ENCODE measurements around the gene SPANXD. TPM values are rescaled to one million over a fixed set of nuclear protein-coding genes. Genes with fewer than 3 reads are reported as not detected.

The SPANXD gene
- total and polyA plus RNA-seq, 10 of the 15 experiments (the other 5 are each of a cell fraction or from before 2014, with no cell fraction given), result not detected

DNA sequence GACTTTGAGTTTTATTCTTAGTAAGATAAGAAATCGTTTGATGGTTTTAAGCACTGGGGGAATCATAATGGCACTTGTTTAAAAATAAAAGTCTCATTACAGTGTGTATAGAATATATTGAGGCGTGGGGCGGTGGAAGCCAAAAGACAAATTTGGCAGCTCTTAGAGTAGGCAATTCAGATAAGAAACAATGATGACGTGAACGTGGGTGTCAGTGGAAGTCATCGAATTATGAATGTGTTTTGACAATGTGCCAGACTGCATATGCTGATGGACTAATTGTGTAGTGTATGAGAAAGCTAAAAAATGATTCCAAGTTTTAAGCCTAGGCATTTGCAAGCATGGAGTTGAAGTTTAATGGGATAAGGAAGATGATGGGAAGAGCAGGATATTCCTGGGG is 35.8 kb downstream of the SPANXD start:
- ChIA-PET RAD21 (ENCODE audit: unreplicated experiment) (no interaction called here), POLR2A (no interaction called here), CTCF (no interaction called here), SMC1A (ENCODE audit: uncharacterized antibody, unreplicated experiment) (interaction anchor here (0.7 kb wide), 1 partner anchor 53 kb away, joined by 3 read pairs; no protein-coding TSS in a partner anchor)
- BruUV-seq (replicated peaks), result no TSS peak
- no peaks in the 10 kb centered on the region for H3K27me3 ChIP-seq (replicated peaks in 1 of 2; ENCODE audit: control insufficient read depth in 2 of 2, insufficient read depth in 2 of 2, low read length in 1 of 2)
- DNase-seq (ENCODE audit: low read depth, low spot score), result no peak
- 24% methylated on average over 6 of the region's 6 CpGs for WGBS (ENCODE audit: insufficient coverage, insufficient replicate concordance, low lambda C conversion rate, missing lambda C conversion rate)
- no peaks in the 10 kb centered on the region for H4K20me1 ChIP-seq (ENCODE audit: control insufficient read depth, insufficient read depth)
- FAIRE-seq, result no peak
- no peaks in the 10 kb centered on the region for H3K79me2 ChIP-seq (ENCODE audit: control insufficient read depth, insufficient read depth, low read length)
- no peak overlapping the region for H3K4me3 ChIP-seq
- intact Hi-C loops (cut with micrococcal nuclease; ENCODE audit: unreplicated experiment) (no loop called here), in situ Hi-C loops (cut with MboI) (no loop called here)
- no peak overlapping the region for H3K4me2 ChIP-seq (ENCODE audit: control insufficient read depth, insufficient read depth)
- no peak overlapping the region for H3K9ac ChIP-seq (ENCODE audit: control insufficient read depth, insufficient read depth, low read length)
- no peak overlapping the region for H2AFZ ChIP-seq (ENCODE audit: control insufficient read depth, low read depth, low read length)
- no peak for ATAC-seq
- no peaks in the 10 kb centered on the region for H3K4me1 ChIP-seq (ENCODE audit: control insufficient read depth, insufficient read depth, low read length)
- no peaks in the 10 kb centered on the region for H3K36me3 ChIP-seq (ENCODE audit: control insufficient read depth in 2 of 2, insufficient read depth in 2 of 2, low read length in 1 of 2)
- no peaks in the 10 kb centered on the region for H3K9me3 ChIP-seq (replicated peaks; ENCODE audit: control insufficient read depth, insufficient read depth, low read length)
- TF ChIP-seq ZNF384 (IDR thresholded peaks at IDR 0.05; ENCODE audit: borderline replicate concordance, low read depth, low read length), result no peak
- TF ChIP-seq ZNF622 (IDR thresholded peaks at IDR 0.05), result no peak
- no peak for TF ChIP-seq ZZZ3 (IDR thresholded peaks at IDR 0.05; ENCODE audit: control insufficient read depth, insufficient read length, low read depth)
- no peak for TF ChIP-seq SIN3A (IDR thresholded peaks at IDR 0.05; ENCODE audit: low read depth, low read length)
- no peak for TF ChIP-seq YBX1 (IDR thresholded peaks at IDR 0.05)
- no peak overlapping the region for H3K27ac ChIP-seq (ENCODE audit: control insufficient read depth, insufficient read depth)

DNA sequence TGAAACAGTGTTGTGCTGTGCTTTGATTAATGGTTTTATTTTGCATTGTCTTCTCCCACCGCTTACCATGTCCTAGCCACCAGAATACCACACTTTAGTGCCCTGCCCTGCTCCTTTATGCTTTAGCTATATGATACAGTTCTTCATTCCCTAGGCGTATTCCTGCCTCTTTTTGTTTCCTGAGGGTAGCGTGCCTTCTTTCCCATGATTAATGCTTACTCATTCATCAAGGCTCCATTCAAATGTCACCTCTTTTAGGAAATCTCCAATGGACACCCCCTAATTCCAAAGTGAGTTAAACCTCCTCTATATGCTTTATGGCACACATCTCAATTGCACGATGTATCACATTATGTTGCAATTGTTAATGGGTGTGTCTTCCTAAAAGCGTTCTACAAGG is 46.3 kb downstream of the SPANXD start:
- ChIA-PET RAD21 (ENCODE audit: unreplicated experiment) (no interaction called here), POLR2A (no interaction called here), SMC1A (ENCODE audit: uncharacterized antibody, unreplicated experiment) (no interaction called here), CTCF (no interaction called here)
- H3K4me1 ChIP-seq (ENCODE audit: control insufficient read depth, insufficient read depth, low read length), result no peaks in the 10 kb centered on the region
- intact Hi-C loops (cut with micrococcal nuclease; ENCODE audit: unreplicated experiment) (no loop called here), in situ Hi-C loops (cut with MboI) (no loop called here)
- no peak overlapping the region for H3K4me2 ChIP-seq (ENCODE audit: control insufficient read depth, insufficient read depth)
- no peaks in the 10 kb centered on the region for H4K20me1 ChIP-seq (ENCODE audit: control insufficient read depth, insufficient read depth)
- no peak for ATAC-seq
- no peak for FAIRE-seq
- H2AFZ ChIP-seq (ENCODE audit: control insufficient read depth, low read depth, low read length), result no peak overlapping the region
- H3K27me3 ChIP-seq (replicated peaks in 1 of 2; ENCODE audit: control insufficient read depth in 2 of 2, insufficient read depth in 2 of 2, low read length in 1 of 2), result no peaks in the 10 kb centered on the region
- 22% methylated on average over 5 of the region's 5 CpGs for WGBS (ENCODE audit: insufficient coverage, insufficient replicate concordance, low lambda C conversion rate, missing lambda C conversion rate)
- no peaks in the 10 kb centered on the region for H3K36me3 ChIP-seq (ENCODE audit: control insufficient read depth in 2 of 2, insufficient read depth in 2 of 2, low read length in 1 of 2)
- BruUV-seq (replicated peaks), result no TSS peak
- H3K27ac ChIP-seq (ENCODE audit: control insufficient read depth, insufficient read depth), result no peak overlapping the region
- H3K9ac ChIP-seq (ENCODE audit: control insufficient read depth, insufficient read depth, low read length), result no peak overlapping the region
- H3K9me3 ChIP-seq (replicated peaks; ENCODE audit: control insufficient read depth, insufficient read depth, low read length), result no peaks in the 10 kb centered on the region
- TF ChIP-seq, protein P1, sequence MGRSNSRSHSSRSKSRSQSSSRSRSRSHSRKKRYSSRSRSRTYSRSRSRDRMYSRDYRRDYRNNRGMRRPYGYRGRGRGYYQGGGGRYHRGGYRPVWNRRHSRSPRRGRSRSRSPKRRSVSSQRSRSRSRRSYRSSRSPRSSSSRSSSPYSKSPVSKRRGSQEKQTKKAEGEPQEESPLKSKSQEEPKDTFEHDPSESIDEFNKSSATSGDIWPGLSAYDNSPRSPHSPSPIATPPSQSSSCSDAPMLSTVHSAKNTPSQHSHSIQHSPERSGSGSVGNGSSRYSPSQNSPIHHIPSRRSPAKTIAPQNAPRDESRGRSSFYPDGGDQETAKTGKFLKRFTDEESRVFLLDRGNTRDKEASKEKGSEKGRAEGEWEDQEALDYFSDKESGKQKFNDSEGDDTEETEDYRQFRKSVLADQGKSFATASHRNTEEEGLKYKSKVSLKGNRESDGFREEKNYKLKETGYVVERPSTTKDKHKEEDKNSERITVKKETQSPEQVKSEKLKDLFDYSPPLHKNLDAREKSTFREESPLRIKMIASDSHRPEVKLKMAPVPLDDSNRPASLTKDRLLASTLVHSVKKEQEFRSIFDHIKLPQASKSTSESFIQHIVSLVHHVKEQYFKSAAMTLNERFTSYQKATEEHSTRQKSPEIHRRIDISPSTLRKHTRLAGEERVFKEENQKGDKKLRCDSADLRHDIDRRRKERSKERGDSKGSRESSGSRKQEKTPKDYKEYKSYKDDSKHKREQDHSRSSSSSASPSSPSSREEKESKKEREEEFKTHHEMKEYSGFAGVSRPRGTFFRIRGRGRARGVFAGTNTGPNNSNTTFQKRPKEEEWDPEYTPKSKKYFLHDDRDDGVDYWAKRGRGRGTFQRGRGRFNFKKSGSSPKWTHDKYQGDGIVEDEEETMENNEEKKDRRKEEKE (IDR thresholded peaks at IDR 0.05), result no peak
- TF ChIP-seq POU2F2 (IDR thresholded peaks at IDR 0.05; ENCODE audit: borderline replicate concordance, low read depth, low read length), result no peak
- no peak for TF ChIP-seq STAT3 (IDR thresholded peaks at IDR 0.05; ENCODE audit: low read depth, low read length)
- TF ChIP-seq, protein P2, sequence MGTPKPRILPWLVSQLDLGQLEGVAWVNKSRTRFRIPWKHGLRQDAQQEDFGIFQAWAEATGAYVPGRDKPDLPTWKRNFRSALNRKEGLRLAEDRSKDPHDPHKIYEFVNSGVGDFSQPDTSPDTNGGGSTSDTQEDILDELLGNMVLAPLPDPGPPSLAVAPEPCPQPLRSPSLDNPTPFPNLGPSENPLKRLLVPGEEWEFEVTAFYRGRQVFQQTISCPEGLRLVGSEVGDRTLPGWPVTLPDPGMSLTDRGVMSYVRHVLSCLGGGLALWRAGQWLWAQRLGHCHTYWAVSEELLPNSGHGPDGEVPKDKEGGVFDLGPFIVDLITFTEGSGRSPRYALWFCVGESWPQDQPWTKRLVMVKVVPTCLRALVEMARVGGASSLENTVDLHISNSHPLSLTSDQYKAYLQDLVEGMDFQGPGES (IDR thresholded peaks at IDR 0.05), result no peak
- TF ChIP-seq RFX5 (IDR thresholded peaks at IDR 0.05; ENCODE audit: low read depth, low read length), result no peak
- no peak for TF ChIP-seq IKZF2 (IDR thresholded peaks at IDR 0.05)
- no peaks in the 10 kb centered on the region for H3K79me2 ChIP-seq (ENCODE audit: control insufficient read depth, insufficient read depth, low read length)
- H3K4me3 ChIP-seq, result no peak overlapping the region
- DNase-seq (ENCODE audit: low read depth, low spot score), result no peak

All from GM12878 (cell line).